ENCODE results near the gene MRPL4.

DNA sequence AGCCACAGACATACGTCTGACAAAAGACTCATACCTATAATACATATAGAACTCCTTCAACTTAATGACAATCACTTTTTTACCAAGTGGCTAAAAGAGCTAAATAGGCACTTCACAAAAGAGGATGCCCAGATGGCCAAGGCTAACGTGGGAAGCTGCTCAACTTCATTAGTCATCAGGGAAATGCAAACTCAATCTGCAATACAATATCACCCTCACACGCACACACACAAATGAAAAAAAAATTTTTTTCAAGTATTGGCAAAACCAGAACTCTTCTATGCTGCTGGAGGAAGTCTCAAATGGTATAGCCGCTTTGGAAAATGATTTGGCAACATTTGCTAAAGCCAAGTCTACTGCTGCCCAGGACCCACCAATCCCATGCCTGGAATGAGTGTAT lies 42.7 kb upstream of the MRPL4 start:
- TF ChIP-seq POLR2A (IDR thresholded peaks at IDR 0.05; ENCODE audit: low read depth) (no peak), EP300 (IDR thresholded peaks at IDR 0.05) (no peak), POLR2AphosphoS5 (IDR thresholded peaks at IDR 0.05) (no peak)
- TF ChIP-seq, protein P1, sequence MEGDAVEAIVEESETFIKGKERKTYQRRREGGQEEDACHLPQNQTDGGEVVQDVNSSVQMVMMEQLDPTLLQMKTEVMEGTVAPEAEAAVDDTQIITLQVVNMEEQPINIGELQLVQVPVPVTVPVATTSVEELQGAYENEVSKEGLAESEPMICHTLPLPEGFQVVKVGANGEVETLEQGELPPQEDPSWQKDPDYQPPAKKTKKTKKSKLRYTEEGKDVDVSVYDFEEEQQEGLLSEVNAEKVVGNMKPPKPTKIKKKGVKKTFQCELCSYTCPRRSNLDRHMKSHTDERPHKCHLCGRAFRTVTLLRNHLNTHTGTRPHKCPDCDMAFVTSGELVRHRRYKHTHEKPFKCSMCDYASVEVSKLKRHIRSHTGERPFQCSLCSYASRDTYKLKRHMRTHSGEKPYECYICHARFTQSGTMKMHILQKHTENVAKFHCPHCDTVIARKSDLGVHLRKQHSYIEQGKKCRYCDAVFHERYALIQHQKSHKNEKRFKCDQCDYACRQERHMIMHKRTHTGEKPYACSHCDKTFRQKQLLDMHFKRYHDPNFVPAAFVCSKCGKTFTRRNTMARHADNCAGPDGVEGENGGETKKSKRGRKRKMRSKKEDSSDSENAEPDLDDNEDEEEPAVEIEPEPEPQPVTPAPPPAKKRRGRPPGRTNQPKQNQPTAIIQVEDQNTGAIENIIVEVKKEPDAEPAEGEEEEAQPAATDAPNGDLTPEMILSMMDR (IDR thresholded peaks at IDR 0.05): no peak
